ENCODE measurements around the gene SH2D1A.

Gene SH2D1A

GRCh38 chrX:124343016-124343415, 3.3 kb upstream of the SH2D1A start:
- H3K9me3 ChIP-seq (ENCODE audit: insufficient read depth, low read length), result no peaks in the 10 kb centered on the region
- no peak for DNase-seq (ENCODE audit: low read depth, low spot score)
- H3K4me3 ChIP-seq (ENCODE audit: insufficient read length, low read depth), result no peak overlapping the region
- no peaks in the 10 kb centered on the region for H3K36me3 ChIP-seq (ENCODE audit: insufficient read depth, insufficient read length, low read length)
- no peak overlapping the region for H3K9ac ChIP-seq (ENCODE audit: insufficient read length, low read depth)
- H3K27me3 ChIP-seq (ENCODE audit: insufficient read depth, insufficient read length), result no peaks in the 10 kb centered on the region
- no peak for TF ChIP-seq ZNF274 (IDR thresholded peaks at IDR 0.05; ENCODE audit: low read depth, low read length)
- TF ChIP-seq SUZ12 (IDR thresholded peaks at IDR 0.05; ENCODE audit: extremely low read depth, insufficient read depth, insufficient read length), result no peak
- no peak for TF ChIP-seq YY1 (IDR thresholded peaks at IDR 0.05; ENCODE audit: insufficient read depth, insufficient read length)
- H3K4me1 ChIP-seq (ENCODE audit: insufficient read depth, insufficient read length), result no peaks in the 10 kb centered on the region

GRCh38 chrX:124344246-124344645, 2.1 kb upstream of the SH2D1A start:
- Histone ChIP-seq H3K9ac (ENCODE audit: insufficient read length, low read depth) (no peak overlapping the region), H3K27me3 (ENCODE audit: insufficient read depth, insufficient read length) (no peaks in the 10 kb centered on the region), H3K9me3 (ENCODE audit: insufficient read depth, low read length) (no peaks in the 10 kb centered on the region), H3K4me3 (ENCODE audit: insufficient read length, low read depth) (no peak overlapping the region), H3K4me1 (ENCODE audit: insufficient read depth, insufficient read length) (no peaks in the 10 kb centered on the region), H3K36me3 (ENCODE audit: insufficient read depth, insufficient read length, low read length) (no peaks in the 10 kb centered on the region)
- DNase-seq (ENCODE audit: low read depth, low spot score), result no peak
- TF ChIP-seq YY1 (IDR thresholded peaks at IDR 0.05; ENCODE audit: insufficient read depth, insufficient read length), result no peak
- no peak for TF ChIP-seq ZNF274 (IDR thresholded peaks at IDR 0.05; ENCODE audit: low read depth, low read length)
- no peak for TF ChIP-seq SUZ12 (IDR thresholded peaks at IDR 0.05; ENCODE audit: extremely low read depth, insufficient read depth, insufficient read length)

GRCh38 chrX:124346877-124347241, 496 bp downstream of the SH2D1A start:
- no peak for DNase-seq (ENCODE audit: low read depth, low spot score)
- H3K4me3 ChIP-seq (ENCODE audit: insufficient read length, low read depth), result no peak overlapping the region
- no peaks in the 10 kb centered on the region for H3K27me3 ChIP-seq (ENCODE audit: insufficient read depth, insufficient read length)
- H3K9me3 ChIP-seq (ENCODE audit: insufficient read depth, low read length), result no peaks in the 10 kb centered on the region
- H3K36me3 ChIP-seq (ENCODE audit: insufficient read depth, insufficient read length, low read length), result no peaks in the 10 kb centered on the region
- TF ChIP-seq ZNF274 (IDR thresholded peaks at IDR 0.05; ENCODE audit: low read depth, low read length), result no peak
- no peak for TF ChIP-seq SUZ12 (IDR thresholded peaks at IDR 0.05; ENCODE audit: extremely low read depth, insufficient read depth, insufficient read length)
- TF ChIP-seq YY1 (IDR thresholded peaks at IDR 0.05; ENCODE audit: insufficient read depth, insufficient read length), result no peak
- H3K4me1 ChIP-seq (ENCODE audit: insufficient read depth, insufficient read length), result no peaks in the 10 kb centered on the region
- H3K9ac ChIP-seq (ENCODE audit: insufficient read length, low read depth), result no peak overlapping the region

- H3K4me1 ChIP-seq (ENCODE audit: insufficient read depth, insufficient read length), result no peaks in the 10 kb centered on the region
- no peaks in the 10 kb centered on the region for H3K9me3 ChIP-seq (ENCODE audit: insufficient read depth, low read length)
- DNase-seq (ENCODE audit: low read depth, low spot score), result no peak
- TF ChIP-seq YY1 (IDR thresholded peaks at IDR 0.05; ENCODE audit: insufficient read depth, insufficient read length) (no peak), ZNF274 (IDR thresholded peaks at IDR 0.05; ENCODE audit: low read depth, low read length) (no peak), SUZ12 (IDR thresholded peaks at IDR 0.05; ENCODE audit: extremely low read depth, insufficient read depth, insufficient read length) (no peak)
- H3K36me3 ChIP-seq (ENCODE audit: insufficient read depth, insufficient read length, low read length), result no peaks in the 10 kb centered on the region
- no peaks in the 10 kb centered on the region for H3K27me3 ChIP-seq (ENCODE audit: insufficient read depth, insufficient read length)
- H3K9ac ChIP-seq (ENCODE audit: insufficient read length, low read depth), result no peak overlapping the region
- no peak overlapping the region for H3K4me3 ChIP-seq (ENCODE audit: insufficient read length, low read depth)
These were observed 879 bp downstream of the SH2D1A start for GRCh38 chrX:124347242-124347641.

GRCh38 chrX:124348182-124348581, 1.8 kb downstream of the SH2D1A start:
- TF ChIP-seq SUZ12 (IDR thresholded peaks at IDR 0.05; ENCODE audit: extremely low read depth, insufficient read depth, insufficient read length) (no peak), ZNF274 (IDR thresholded peaks at IDR 0.05; ENCODE audit: low read depth, low read length) (no peak), YY1 (IDR thresholded peaks at IDR 0.05; ENCODE audit: insufficient read depth, insufficient read length) (no peak)
- DNase-seq (ENCODE audit: low read depth, low spot score), result no peak
- no peaks in the 10 kb centered on the region for H3K9me3 ChIP-seq (ENCODE audit: insufficient read depth, low read length)
- no peaks in the 10 kb centered on the region for H3K4me1 ChIP-seq (ENCODE audit: insufficient read depth, insufficient read length)
- H3K4me3 ChIP-seq (ENCODE audit: insufficient read length, low read depth), result no peak overlapping the region
- no peak overlapping the region for H3K9ac ChIP-seq (ENCODE audit: insufficient read length, low read depth)
- no peaks in the 10 kb centered on the region for H3K36me3 ChIP-seq (ENCODE audit: insufficient read depth, insufficient read length, low read length)
- H3K27me3 ChIP-seq (ENCODE audit: insufficient read depth, insufficient read length), result no peaks in the 10 kb centered on the region

GRCh38 chrX:124348885-124349453, 2.6 kb downstream of the SH2D1A start:
- TF ChIP-seq ZNF274 (IDR thresholded peaks at IDR 0.05; ENCODE audit: low read depth, low read length), result no peak
- no peak for TF ChIP-seq SUZ12 (IDR thresholded peaks at IDR 0.05; ENCODE audit: extremely low read depth, insufficient read depth, insufficient read length)
- TF ChIP-seq YY1 (IDR thresholded peaks at IDR 0.05; ENCODE audit: insufficient read depth, insufficient read length), result no peak
- Histone ChIP-seq H3K9me3 (ENCODE audit: insufficient read depth, low read length) (no peaks in the 10 kb centered on the region), H3K27me3 (ENCODE audit: insufficient read depth, insufficient read length) (no peaks in the 10 kb centered on the region), H3K36me3 (ENCODE audit: insufficient read depth, insufficient read length, low read length) (no peaks in the 10 kb centered on the region), H3K4me1 (ENCODE audit: insufficient read depth, insufficient read length) (no peaks in the 10 kb centered on the region), H3K9ac (ENCODE audit: insufficient read length, low read depth) (no peak overlapping the region), H3K4me3 (ENCODE audit: insufficient read length, low read depth) (no peak overlapping the region)
- DNase-seq (ENCODE audit: low read depth, low spot score), result no peak

GRCh38 chrX:124354648-124355047, 8.3 kb downstream of the SH2D1A start:
- TF ChIP-seq SUZ12 (IDR thresholded peaks at IDR 0.05; ENCODE audit: extremely low read depth, insufficient read depth, insufficient read length), result no peak
- no peak for TF ChIP-seq ZNF274 (IDR thresholded peaks at IDR 0.05; ENCODE audit: low read depth, low read length)
- TF ChIP-seq YY1 (IDR thresholded peaks at IDR 0.05; ENCODE audit: insufficient read depth, insufficient read length), result no peak
- no peaks in the 10 kb centered on the region for H3K36me3 ChIP-seq (ENCODE audit: insufficient read depth, insufficient read length, low read length)
- H3K4me1 ChIP-seq (ENCODE audit: insufficient read depth, insufficient read length), result no peaks in the 10 kb centered on the region
- no peaks in the 10 kb centered on the region for H3K27me3 ChIP-seq (ENCODE audit: insufficient read depth, insufficient read length)
- no peak overlapping the region for H3K9ac ChIP-seq (ENCODE audit: insufficient read length, low read depth)
- DNase-seq (ENCODE audit: low read depth, low spot score), result no peak
- H3K4me3 ChIP-seq (ENCODE audit: insufficient read length, low read depth), result no peak overlapping the region
- no peaks in the 10 kb centered on the region for H3K9me3 ChIP-seq (ENCODE audit: insufficient read depth, low read length)
